A673 (cell line): Measurements from ENCODE around the gene VSTM2L. TPM values are rescaled to one million over a fixed set of nuclear protein-coding genes. Genes with fewer than 3 reads are reported as not detected.

Source experiments
- BruUV-seq: library from RNA; stranded (reverse); fragments of 400-500 nt; replicated peaks from 2 replicates; lab custom pipeline; 2021; lab: Mats Ljungman, UMichigan
- CTCF ChIA-PET: fragments of 300-600 bp; sonication (Branson Sonifier 250); formaldehyde crosslinking; loops from one replicate; lab custom pipeline; 2022; ENCODE audit warnings: antibody characterized with exemption; lab: Charles Lee
- POLR2A ChIA-PET: fragments of 300-600 bp; sonication (Branson Sonifier 250); formaldehyde crosslinking; loops from one replicate; lab custom pipeline; 2022; ENCODE audit warnings: antibody characterized with exemption; ENCODE audit not compliant: low non-redundant PET; lab: Charles Lee
- DNase-seq: peaks from one replicate; pipeline ENCODE4 v3.0.0-alpha.2; 2015; ENCODE audit warnings: low spot score
- H3K27ac ChIP-seq: fragments of 200-600 bp; sonication (generic); 2 replicates; pipeline ENCODE4 v1.5.1; 2016; ENCODE audit warnings: mixed run types, low read depth, mild to moderate bottlenecking, mixed read lengths, antibody characterized with exemption, low read length; ENCODE audit not compliant: poor library complexity, severe bottlenecking
- H3K27me3 ChIP-seq: fragments of 200-600 bp; sonication (generic); replicated peaks from 2 replicates; pipeline ENCODE4 v1.6.1; 2017; ENCODE audit warnings: mixed run types, low read depth, mild to moderate bottlenecking, mixed read lengths, antibody characterized with exemption, low read length; ENCODE audit not compliant: insufficient read depth, poor library complexity
- H3K36me3 ChIP-seq: fragments of 200-600 bp; sonication (generic); 2 replicates; pipeline ENCODE4 v1.6.1; 2016; ENCODE audit warnings: mixed run types, mild to moderate bottlenecking, mixed read lengths, antibody characterized with exemption, low read length; ENCODE audit not compliant: insufficient read depth, poor library complexity, severe bottlenecking
- H3K4me1 ChIP-seq: fragments of 200-600 bp; sonication (generic); 2 replicates; pipeline ENCODE4 v1.6.1; 2017; ENCODE audit warnings: mixed run types, mild to moderate bottlenecking, mixed read lengths, antibody characterized with exemption, low read length; ENCODE audit not compliant: insufficient read depth, poor library complexity, severe bottlenecking
- H3K4me3 ChIP-seq: fragments of 200-600 bp; sonication (generic); 2 replicates; pipeline ENCODE4 v1.5.1; 2016; ENCODE audit warnings: low read depth, mixed run types, mild to moderate bottlenecking, mixed read lengths, low read length; ENCODE audit not compliant: poor library complexity, severe bottlenecking
- H3K9me3 ChIP-seq: fragments of 200-600 bp; sonication (generic); 2 replicates; pipeline ENCODE4 v1.6.1; 2016; ENCODE audit warnings: mixed run types, low read depth, mild to moderate bottlenecking, mixed read lengths, antibody characterized with exemption, low read length; ENCODE audit not compliant: poor library complexity, severe bottlenecking
- EZH2 ChIP-seq: fragments of 200-600 bp; sonication (generic); IDR thresholded peaks from 2 replicates; pipeline ENCODE4 v1.6.1; 2017; ENCODE audit warnings: borderline replicate concordance, low read depth, mild to moderate bottlenecking, mixed read lengths, antibody characterized with exemption, low read length; ENCODE audit not compliant: poor library complexity, severe bottlenecking
- intact Hi-C: fragments of 100-400 bp; cut with micrococcal nuclease; formaldehyde crosslinking; loops from one replicate; pipeline ENCODE4 v1.10.0; 2022; ENCODE audit not compliant: unreplicated experiment
- total RNA-seq: library from RNA; stranded (reverse); gene quantifications from 2 replicates; pipeline ENCODE4 v1.2.3, GENCODE V29; 2021
- TF ChIP-seq, protein P1 (sequence below): fragments of 300-800, 200-600 bp; sonication (generic); conservative IDR thresholded peaks from 2 replicates; pipeline ENCODE4 v1.5.1; 2017; ENCODE audit warnings: low read depth, mild to moderate bottlenecking, antibody characterized with exemption, low read length, moderate library complexity, mixed read lengths

The VSTM2L gene
- total RNA-seq, 1 experiment from 2014 or later = 23.3 TPM

DNA sequence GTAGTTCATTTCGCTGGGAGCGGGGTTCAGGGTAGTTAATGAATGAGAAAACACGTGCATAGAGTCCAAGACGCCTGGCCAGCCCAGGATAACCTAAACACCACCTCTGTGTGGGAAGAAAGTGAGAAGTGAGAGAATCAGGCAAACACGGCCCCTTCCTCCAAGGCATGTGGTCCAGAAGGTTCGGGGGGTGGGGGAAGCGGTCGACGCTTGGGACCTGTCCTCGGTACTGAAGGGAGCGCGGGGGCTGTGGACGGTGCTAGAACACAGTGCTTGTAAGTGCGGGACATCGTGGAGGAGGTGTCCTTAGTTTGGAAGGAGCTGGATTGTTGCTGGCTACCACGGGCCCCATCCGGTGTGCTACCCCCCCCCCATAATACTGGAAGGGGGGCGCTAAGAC lies 1.7 kb upstream of the VSTM2L start:
- intact Hi-C loops = no loop called here
- Histone ChIP-seq H3K27ac (no peak overlapping the region), H3K36me3 (no peaks in the 10 kb centered on the region), H3K27me3 (no peaks in the 10 kb centered on the region), H3K4me3 (no peak overlapping the region), H3K4me1 (peaks cover 51% of the 10 kb centered on the region), H3K9me3 (no peaks in the 10 kb centered on the region)
- no peak for DNase-seq
- BruUV-seq = no TSS peak
- ChIA-PET CTCF (interaction anchor here (0.6 kb wide), 1 partner anchor 91 kb away, joined by 5 read pairs; no protein-coding TSS in a partner anchor), POLR2A (no interaction called here)
- TF ChIP-seq, protein P1, sequence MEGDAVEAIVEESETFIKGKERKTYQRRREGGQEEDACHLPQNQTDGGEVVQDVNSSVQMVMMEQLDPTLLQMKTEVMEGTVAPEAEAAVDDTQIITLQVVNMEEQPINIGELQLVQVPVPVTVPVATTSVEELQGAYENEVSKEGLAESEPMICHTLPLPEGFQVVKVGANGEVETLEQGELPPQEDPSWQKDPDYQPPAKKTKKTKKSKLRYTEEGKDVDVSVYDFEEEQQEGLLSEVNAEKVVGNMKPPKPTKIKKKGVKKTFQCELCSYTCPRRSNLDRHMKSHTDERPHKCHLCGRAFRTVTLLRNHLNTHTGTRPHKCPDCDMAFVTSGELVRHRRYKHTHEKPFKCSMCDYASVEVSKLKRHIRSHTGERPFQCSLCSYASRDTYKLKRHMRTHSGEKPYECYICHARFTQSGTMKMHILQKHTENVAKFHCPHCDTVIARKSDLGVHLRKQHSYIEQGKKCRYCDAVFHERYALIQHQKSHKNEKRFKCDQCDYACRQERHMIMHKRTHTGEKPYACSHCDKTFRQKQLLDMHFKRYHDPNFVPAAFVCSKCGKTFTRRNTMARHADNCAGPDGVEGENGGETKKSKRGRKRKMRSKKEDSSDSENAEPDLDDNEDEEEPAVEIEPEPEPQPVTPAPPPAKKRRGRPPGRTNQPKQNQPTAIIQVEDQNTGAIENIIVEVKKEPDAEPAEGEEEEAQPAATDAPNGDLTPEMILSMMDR = no peak
- TF ChIP-seq EZH2 = no peak

DNA sequence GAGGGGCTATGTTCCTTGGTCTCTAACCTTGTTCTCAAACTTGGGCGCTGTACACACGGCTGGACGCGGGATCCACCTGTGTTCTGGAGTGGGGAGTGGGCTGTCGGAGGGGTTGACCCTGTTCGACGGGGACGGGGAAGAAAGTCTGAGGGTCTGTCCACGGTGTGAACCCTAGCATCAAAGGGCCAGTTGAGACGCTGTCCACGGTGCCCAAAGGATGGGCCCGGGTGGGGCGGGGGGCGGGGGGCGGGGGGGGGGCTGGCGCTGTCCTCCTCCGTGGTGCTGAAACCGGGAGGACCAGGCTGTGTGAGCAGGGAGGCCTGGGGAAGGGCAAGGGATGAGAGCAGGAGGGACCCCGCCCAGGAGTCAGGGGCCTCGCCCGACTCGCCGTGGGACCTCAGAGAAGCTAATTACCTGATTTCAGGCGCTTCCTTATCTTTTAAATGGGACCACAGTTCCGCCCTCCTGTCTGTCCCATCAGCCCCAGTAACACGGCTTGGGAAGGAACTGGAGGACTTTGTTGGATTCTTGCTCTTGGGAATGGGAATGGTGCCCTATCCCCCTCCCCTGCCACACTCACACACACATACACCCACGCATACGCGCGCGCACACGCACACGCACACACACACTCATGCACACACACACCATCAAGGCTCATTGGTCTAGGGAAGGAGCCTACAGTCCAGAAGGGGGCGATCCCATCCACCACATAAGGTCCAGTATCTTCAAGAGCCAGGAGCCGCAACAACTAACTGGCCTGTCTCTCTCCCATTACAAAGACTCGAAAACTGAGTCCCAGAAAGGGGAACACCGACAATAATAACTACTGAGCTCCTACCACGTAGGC lies 1.0 kb upstream of the VSTM2L start:
- ChIA-PET CTCF (interaction anchor here (0.5 to 0.6 kb wide), 2 partner anchors 9 to 90 kb away, joined by 3 to 5 read pairs; no protein-coding TSS in a partner anchor), POLR2A (no interaction called here)
- no peaks in the 10 kb centered on the region for H3K9me3 ChIP-seq
- H3K4me1 ChIP-seq = peaks cover 51% of the 10 kb centered on the region
- intact Hi-C loops = loop anchor here (2.0 kb wide), 1 partner anchor 91 kb away; no protein-coding TSS in a partner anchor
- H3K4me3 ChIP-seq = peak overlapping the region; percentile 64
- H3K36me3 ChIP-seq = no peaks in the 10 kb centered on the region
- BruUV-seq = no TSS peak
- DNase-seq = peak; percentile 85
- H3K27ac ChIP-seq = no peak overlapping the region
- H3K27me3 ChIP-seq = no peaks in the 10 kb centered on the region
- TF ChIP-seq, protein P1 = peak; percentile 77
- TF ChIP-seq EZH2 = no peak

DNA sequence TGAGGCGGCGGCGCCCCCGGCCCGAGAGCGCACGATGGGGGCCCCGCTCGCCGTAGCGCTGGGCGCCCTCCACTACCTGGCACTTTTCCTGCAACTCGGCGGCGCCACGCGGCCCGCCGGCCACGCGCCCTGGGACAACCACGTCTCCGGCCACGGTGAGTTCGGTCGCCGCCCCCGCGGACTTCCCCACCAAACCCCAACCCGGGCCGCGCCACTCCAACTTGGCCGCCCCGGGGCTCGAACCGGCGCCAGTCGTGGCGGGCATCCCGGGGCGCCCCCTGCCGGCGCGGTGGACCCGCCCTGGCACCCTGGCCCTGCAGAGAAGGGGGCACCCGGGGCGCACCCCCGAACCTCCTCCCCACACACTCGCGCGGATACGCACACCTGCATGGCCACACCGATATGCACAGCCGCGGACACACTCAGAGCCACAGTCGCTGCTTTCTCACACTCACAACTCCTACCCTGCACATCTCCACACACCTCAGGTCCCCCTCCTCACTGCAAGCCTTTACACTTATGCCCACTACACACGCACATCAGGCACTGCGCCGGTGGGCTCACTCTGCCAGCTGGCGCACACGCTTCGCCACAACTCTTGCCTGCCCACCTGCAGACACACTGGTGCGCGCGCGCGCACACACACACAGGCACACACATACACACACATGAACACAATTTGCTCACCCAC lies 535 bp downstream of the VSTM2L start:
- H3K36me3 ChIP-seq = no peaks in the 10 kb centered on the region
- intact Hi-C loops = loop anchor here (2.0 kb wide), 1 partner anchor 89 kb away; no protein-coding TSS in a partner anchor
- peak overlapping the region; percentile 67 for H3K27ac ChIP-seq
- ChIA-PET POLR2A (no interaction called here), CTCF (interaction anchor here (0.6 kb wide), 1 partner anchor 158 kb away, joined by 4 read pairs; no protein-coding TSS in a partner anchor)
- no TSS peak for BruUV-seq
- no peak for DNase-seq
- no peak for TF ChIP-seq EZH2
- TF ChIP-seq, protein P1 = peak; percentile 60
- peaks cover 51% of the 10 kb centered on the region for H3K4me1 ChIP-seq
- peak overlapping the region; percentile 64 for H3K4me3 ChIP-seq
- no peaks in the 10 kb centered on the region for H3K27me3 ChIP-seq
- no peaks in the 10 kb centered on the region for H3K9me3 ChIP-seq
